GM21723 (cell line): Measurements from ENCODE around the gene EIPR1.
"Not testable (repeated sequence)": the region's sequence is repeated elsewhere in the genome, so short reads cannot be mapped to it uniquely, and the experiment has no call there.

Experiments
- ATAC-seq: cut with Tn5 transposase; IDR thresholded peaks from one replicate; pipeline ENCODE4 v1.9.1; 2021; ENCODE audit warnings: mild to moderate bottlenecking, moderate library complexity; ENCODE audit not compliant: unreplicated experiment

The EIPR1 gene

DNA sequence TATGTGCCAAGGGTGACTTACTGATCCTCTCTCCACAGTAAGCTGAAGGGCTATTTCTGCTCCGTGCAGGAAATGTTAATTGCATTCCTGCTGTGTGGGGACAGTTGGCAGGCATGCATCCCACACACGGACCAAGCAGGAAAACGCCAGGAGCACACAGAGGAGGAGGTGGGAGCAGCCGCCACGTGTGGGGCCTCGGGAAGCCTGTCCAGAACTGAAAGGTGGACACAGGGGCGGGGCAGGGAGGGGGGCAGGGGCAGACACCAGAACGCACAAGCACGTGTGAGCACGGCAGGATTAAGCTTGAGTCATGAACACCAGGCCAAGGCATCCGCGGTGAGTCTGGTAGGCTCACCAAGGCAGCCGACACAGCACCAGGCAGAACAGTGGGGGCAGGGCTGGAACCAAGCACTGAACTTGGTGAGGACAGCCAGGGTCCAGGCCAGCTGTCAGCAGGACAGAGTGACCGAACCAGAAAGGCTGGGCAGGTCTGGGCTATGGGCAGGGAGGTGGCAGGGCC, 177.1 kb downstream of the EIPR1 start:
- no peak for ATAC-seq

GRCh38 chr2:3199627-3200345, 177.8 kb downstream of the EIPR1 start:
- ATAC-seq: no peak

GRCh38 chr2:3198671-3199192, 178.9 kb downstream of the EIPR1 start:
- not testable (repeated sequence) for ATAC-seq

- no peak for ATAC-seq
Measured at GRCh38 chr2:3198119-3198518, 179.5 kb downstream of the EIPR1 start.

DNA sequence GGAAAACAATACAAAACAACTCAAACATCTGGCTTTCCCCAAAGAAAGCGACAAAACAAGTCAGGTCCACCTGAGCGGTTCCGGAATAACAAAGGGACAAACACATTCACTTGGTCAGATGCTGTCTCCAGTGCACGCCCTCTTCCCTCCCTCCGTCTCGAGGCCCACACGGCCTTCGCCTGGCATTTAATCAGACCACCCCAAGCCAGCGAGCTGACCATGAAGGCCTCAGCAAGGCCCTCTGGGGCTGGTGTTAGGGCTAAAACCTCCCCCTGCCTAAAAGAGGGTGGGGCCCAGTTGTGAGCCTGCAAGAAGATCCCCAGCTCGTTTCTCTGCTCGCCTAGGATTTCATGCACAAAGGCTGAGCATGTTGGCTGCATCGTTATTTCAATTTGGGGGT, 180.3 kb downstream of the EIPR1 start:
- no peak for ATAC-seq

DNA sequence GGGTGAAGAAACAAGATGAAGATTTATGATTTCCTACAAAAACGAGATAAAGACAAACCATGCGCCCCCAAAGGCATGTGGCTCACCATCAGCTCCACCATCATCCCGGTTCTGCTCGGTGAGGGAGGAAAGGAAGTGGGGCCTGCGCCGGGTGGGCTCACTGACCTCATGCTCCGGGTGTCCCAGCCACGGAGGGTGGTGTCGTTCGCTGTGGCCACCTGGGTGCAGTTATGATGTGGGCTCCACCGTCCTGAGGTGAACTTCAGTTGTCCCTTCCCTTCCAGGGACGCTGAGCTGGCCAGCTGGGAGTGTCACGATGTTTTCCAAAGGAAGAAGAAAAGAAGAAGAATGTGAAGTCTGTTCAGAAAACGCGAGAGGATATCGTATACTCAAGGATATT, 180.9 kb downstream of the EIPR1 start:
- no peak for ATAC-seq

- no peak for ATAC-seq
Measured at GRCh38 chr2:3195641-3196476, 181.8 kb downstream of the EIPR1 start.

GRCh38 chr2:3194828-3195227, 182.8 kb downstream of the EIPR1 start:
- ATAC-seq: no peak

DNA sequence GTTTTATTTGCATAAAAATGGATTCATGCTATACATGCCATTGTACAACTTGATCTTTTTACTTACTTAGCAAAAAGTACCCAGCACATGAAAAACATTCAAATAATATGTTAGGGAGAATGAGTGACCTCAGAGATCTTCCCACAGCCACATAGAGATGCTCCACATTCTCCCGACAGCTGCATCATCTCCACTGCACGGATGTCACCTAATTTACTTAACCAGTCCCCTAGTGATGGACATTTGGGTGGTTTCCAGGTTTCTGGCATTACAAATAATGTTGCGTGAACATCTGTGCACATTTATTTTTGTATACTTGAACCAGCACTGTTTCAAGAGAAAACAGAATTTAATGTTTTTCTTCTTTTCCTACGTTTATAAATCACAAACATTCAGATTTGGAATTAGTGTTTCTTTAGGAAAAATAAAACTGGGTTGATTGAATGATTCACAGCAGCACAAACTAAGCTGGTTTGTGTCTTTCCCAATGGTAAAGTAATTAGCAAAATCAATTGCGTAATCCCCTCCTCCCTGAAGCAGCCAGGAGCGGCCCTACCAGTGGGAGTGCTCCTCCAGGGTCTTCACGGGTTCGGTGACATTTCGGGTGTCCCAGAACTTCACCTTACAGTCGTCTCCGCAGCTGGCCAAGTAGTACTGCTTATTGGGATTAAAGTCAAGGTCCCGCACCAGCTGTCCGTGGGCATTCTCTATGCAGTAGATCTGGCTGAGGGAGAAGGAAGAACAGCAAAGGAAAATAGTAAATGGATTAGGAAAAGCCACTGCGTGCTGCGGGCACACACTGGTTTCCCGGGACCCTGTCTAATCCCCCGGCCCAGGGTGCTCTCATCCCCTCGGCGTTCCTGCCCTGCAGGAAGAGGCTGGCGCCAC, 183.9 kb downstream of the EIPR1 start:
- ATAC-seq: no peak

DNA sequence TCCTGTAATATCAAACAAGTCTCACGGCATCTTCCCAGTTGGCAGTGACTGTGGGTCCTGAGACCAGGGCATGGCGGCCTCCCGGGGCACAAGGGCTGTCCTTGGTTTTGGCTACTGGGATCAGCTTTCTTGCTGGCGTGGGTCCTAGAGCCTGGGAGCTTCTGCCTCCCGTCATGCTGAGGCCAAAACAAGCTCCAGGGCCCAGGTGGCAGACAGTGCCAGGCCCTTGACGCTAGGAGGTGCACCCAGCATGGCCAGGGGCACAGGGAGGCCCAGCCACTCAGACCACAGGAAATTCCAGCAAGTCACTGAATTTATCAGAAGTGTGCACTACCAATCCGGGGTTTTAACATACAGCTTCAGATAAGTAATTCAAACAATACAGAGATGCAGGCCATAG, 184.7 kb downstream of the EIPR1 start:
- no peak for ATAC-seq

DNA sequence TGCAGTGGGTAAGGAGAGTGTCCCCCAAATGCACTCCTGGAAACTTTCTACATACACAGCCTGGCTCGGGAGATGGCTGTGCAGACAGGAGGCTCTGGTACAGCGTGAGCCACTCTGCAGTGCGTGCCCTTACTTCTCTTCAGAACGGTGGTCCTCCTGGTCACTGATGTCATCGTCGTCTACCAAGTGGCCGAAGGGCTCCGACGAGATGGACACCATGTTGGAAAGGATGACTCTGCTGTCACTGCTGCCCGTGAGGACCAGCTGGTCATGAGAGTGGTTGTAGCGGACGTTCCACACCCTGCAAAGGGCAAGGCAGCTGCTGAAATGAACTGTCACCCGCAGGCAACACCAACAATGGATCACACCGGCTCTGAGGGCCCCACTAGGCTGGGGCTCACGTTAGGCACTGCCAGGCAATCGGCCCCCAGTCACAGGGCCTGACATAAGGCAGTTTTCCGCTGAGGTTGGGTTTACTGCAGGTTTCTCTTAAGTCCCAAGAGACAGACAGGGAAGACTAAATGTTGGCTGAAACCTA, 185.3 kb downstream of the EIPR1 start:
- ATAC-seq: no peak

DNA sequence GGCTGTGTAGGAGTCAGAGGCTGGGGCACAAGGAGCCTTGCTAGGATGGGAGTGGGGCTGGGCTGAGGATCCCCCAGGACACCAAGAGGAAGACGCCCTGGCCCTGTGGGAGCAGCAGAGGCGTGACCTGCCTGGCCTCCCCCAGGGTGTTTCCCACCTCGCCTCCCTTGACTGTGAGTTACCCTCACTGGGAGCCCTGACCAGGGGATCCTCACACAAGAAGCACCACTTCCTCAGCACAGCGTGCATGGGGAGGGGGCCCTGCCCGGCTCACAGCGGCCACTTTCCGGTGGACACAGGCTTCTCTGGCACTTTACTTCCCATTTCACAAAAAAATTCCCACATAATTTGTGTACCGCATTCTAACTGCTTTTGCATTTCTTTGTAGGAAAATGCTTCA, 187.7 kb downstream of the EIPR1 start:
- no peak for ATAC-seq

- ATAC-seq: no peak
Measured at GRCh38 chr2:3189076-3189591, 188.5 kb downstream of the EIPR1 start.

- ATAC-seq: no peak
Measured at GRCh38 chr2:3188405-3188946, 189.1 kb downstream of the EIPR1 start.

DNA sequence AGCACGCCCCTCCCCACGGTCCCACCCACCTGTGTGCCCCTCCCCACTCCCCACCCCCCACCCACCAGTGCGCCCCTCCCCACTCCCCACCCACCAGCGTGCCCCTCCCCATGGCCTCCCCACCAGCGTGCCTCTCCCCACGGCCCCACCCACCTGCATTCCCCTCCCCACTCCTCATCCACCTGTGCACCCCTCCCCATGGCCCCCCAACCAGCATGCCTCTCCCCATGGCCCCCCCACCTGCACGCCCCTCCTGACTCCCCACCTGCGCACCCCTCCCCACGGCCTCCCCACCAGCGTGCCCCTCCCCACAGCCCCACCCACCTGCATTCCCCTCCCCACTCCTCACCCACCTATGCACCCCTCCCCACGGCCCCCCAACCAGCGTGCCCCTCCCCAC, 190.2 kb downstream of the EIPR1 start:
- ATAC-seq: no peak

GRCh38 chr2:3186766-3187165, 190.9 kb downstream of the EIPR1 start:
- no peak for ATAC-seq

DNA sequence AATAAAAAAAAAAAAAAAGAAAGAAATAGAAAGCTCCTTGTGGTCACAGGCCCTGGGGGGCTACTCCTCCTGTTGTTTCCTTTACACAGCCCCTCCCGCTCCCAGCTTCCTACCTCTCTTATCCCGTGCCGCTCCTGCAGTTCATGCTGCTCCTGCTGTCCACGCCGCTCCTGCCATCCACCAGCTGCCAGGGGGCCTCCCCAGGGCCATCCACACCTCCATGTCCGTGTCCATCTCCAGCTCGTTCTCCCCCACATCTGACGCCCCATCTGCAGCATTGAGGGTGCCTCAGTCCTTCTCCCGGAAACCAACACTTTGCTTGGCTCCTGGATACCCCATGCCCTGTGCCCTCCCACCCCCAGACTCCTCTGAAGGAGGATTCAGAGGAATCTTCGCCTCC, 191.7 kb downstream of the EIPR1 start:
- ATAC-seq: no peak

- ATAC-seq: no peak
Measured at GRCh38 chr2:3185256-3185655, 192.4 kb downstream of the EIPR1 start.

DNA sequence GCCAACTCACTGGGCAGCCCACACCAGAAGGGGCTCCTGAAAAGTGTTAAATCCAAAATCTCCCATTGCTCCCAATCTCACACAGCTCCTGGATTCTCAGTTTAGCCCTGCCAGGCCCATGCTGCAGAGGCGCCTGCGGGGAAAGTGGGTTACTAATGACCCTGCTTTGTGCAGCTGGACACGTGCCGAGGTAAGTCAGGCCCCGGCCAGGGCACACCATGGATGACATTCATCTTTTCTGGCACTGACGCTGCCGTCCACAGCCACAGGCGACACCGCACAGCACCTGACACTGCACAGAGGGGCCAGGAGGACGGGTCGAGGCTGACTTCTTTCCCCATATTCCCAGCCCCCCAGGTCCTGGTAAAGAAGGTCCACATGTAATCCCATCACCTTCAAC, 193.5 kb downstream of the EIPR1 start:
- ATAC-seq: no peak

DNA sequence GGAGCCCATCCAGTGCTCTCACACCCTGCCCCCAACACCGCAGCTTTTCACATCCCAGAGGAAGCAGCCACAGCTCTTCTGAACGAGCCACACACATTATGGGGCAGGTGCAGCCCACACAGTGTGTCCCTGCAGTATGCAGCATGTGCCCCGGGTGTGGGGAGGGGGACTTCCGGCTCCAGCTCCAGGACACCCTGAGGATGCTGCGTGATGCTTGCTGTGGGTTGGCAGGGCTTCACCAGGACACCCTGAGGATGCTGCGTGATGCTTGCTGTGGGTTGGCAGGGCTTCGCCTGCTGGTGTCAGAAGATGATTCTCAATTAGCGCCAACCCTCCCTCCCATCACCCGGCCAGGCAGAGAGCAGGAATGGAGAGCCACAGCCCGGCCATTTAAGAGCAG, 193.9 kb downstream of the EIPR1 start:
- no peak for ATAC-seq
